ENCODE measurements around the gene SENP1. TPM values are rescaled to one million over a fixed set of nuclear protein-coding genes. Genes with fewer than 3 reads are reported as not detected.

The SENP1 gene
- total RNA-seq, 1 donor from 2014 or later: 44.0 TPM

GRCh38 chr12:48029491-48030172 lies 76.2 kb downstream of the SENP1 start:
- Mint-ChIP-seq H3K27me3 (ENCODE audit: low read depth) (no peaks in the 10 kb centered on the region), H3K27ac (ENCODE audit: unreplicated experiment) (peak overlapping the region; percentile 88), H3K4me3 (peak overlapping the region; percentile 20), H3K9me3 (no peaks in the 10 kb centered on the region), H3K4me1 (peaks cover 98% of the 10 kb centered on the region), H3K36me3 (ENCODE audit: low read depth) (no peaks in the 10 kb centered on the region)
- DNase-seq (ENCODE audit: low read depth, low spot score): no peak
- TF ChIP-seq, protein P1, sequence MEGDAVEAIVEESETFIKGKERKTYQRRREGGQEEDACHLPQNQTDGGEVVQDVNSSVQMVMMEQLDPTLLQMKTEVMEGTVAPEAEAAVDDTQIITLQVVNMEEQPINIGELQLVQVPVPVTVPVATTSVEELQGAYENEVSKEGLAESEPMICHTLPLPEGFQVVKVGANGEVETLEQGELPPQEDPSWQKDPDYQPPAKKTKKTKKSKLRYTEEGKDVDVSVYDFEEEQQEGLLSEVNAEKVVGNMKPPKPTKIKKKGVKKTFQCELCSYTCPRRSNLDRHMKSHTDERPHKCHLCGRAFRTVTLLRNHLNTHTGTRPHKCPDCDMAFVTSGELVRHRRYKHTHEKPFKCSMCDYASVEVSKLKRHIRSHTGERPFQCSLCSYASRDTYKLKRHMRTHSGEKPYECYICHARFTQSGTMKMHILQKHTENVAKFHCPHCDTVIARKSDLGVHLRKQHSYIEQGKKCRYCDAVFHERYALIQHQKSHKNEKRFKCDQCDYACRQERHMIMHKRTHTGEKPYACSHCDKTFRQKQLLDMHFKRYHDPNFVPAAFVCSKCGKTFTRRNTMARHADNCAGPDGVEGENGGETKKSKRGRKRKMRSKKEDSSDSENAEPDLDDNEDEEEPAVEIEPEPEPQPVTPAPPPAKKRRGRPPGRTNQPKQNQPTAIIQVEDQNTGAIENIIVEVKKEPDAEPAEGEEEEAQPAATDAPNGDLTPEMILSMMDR (conservative IDR thresholded peaks at IDR 0.05): no peak

DNA sequence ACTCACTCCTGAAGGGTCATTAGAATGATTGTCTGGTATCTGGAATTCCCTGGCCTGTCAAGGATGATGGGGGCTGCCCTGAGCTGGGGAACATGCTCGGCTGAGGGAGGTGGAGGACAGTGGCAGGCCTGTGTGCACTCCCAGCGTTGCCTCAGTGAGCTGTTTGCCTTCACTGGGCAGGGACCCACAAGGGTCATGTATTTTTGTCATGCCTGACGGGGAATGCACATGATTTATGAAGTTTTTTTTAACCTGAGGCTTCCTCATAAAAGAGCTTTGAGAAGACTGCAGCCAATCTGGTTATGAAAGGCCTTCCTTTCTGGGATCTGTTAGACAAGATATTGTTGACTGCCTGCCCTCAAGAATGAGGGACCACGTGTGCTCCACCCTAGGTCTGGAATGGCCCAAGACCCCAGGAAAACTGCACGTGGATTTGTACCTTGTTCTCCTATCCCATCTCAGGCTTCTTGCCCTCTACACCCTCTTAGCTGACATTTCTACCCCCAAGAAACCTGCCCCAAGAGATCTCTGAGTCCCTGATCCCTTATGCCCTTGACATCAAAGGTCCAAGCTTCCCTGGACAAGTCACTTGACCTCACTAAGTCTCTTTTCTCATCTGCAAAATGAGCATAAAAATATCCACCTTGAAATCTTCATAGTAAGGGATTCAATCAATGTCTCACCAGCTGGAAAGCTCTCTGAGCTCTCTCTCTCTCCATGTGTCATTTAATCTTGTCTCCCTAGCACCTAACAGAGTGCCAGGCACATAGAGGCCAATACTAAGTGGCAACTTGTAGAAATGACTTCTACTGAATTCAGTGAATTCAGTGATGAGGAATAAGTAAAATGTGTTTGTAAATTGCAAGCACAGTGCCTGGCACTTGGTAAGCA lies 77.1 kb downstream of the SENP1 start:
- DNase-seq (ENCODE audit: low read depth, low spot score): no peak
- H3K4me3 Mint-ChIP-seq: peak overlapping the region; percentile 81
- H3K4me1 Mint-ChIP-seq: peaks cover 98% of the 10 kb centered on the region
- TF ChIP-seq, protein P1 (conservative IDR thresholded peaks at IDR 0.05): no peak
- peak overlapping the region; percentile 89 for H3K27ac Mint-ChIP-seq (ENCODE audit: unreplicated experiment)
- H3K9me3 Mint-ChIP-seq: no peaks in the 10 kb centered on the region
- no peaks in the 10 kb centered on the region for H3K27me3 Mint-ChIP-seq (ENCODE audit: low read depth)
- H3K36me3 Mint-ChIP-seq (ENCODE audit: low read depth): no peaks in the 10 kb centered on the region

DNA sequence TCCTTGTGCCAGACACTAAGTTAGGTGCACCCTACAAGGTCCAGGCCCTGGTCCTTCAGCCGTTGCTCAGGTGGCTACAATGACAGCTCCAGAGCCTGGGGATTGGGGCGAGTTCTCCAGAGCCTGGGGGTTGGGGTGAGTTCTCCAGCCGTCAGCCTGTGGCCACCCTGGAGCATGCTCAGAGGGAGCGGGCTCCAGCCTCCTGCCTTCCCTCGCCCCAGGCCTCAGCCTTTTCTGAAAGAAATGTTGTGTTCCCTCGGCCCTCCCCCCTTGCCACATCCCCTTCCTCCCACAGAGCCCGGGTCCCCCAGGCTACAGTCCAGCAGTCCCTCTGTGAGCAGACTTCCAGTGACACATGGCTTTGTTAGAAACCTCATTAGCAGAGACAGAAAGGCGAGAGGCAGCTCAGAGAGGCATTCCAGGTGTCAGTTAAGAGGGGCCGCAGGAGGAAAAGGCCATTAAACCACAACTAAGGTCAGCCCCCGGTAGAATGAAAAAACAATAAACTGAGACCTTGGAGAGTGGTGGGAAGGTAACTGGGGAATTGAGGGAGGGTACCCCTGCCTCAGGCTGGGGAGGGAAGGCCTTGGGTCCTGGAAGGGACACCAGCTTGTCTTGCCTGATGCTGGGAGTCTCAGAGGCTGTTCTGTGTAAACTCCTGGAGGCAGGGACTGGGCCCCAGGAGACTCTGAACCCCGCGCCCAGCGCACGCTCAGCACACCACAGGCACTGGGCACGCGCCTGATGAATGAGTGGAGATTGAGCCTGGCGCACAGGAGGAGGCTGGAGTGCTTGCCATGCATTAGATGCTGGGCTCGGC lies 78.5 kb downstream of the SENP1 start:
- H3K9me3 Mint-ChIP-seq: no peaks in the 10 kb centered on the region
- H3K27ac Mint-ChIP-seq (ENCODE audit: unreplicated experiment): peak overlapping the region; percentile 99
- peaks cover 3% of the 10 kb centered on the region for H3K27me3 Mint-ChIP-seq (ENCODE audit: low read depth)
- H3K36me3 Mint-ChIP-seq (ENCODE audit: low read depth): no peaks in the 10 kb centered on the region
- H3K4me1 Mint-ChIP-seq: peaks cover 98% of the 10 kb centered on the region
- peak overlapping the region; percentile 81 for H3K4me3 Mint-ChIP-seq
- TF ChIP-seq, protein P1 (conservative IDR thresholded peaks at IDR 0.05): no peak
- peak; percentile 68 for DNase-seq (ENCODE audit: low read depth, low spot score)

- Mint-ChIP-seq H3K4me1 (peaks cover 99% of the 10 kb centered on the region), H3K4me3 (peak overlapping the region; percentile 81), H3K9me3 (no peaks in the 10 kb centered on the region), H3K27ac (ENCODE audit: unreplicated experiment) (peak overlapping the region; percentile 99), H3K36me3 (ENCODE audit: low read depth) (no peaks in the 10 kb centered on the region), H3K27me3 (ENCODE audit: low read depth) (peaks cover 9% of the 10 kb centered on the region)
- DNase-seq (ENCODE audit: low read depth, low spot score): no peak
- TF ChIP-seq, protein P1 (conservative IDR thresholded peaks at IDR 0.05): no peak
Measured at GRCh38 chr12:48026060-48026827, 79.6 kb downstream of the SENP1 start.

Measured in neural crest cell (in vitro differentiated cells).